HG03521 (cell line): ENCODE measurements around the gene STK35.

Experiments used
- ATAC-seq: cut with Tn5 transposase; IDR thresholded peaks from one replicate; pipeline ENCODE4 v1.9.1; 2021; ENCODE audit warnings: mild to moderate bottlenecking, moderate library complexity; ENCODE audit not compliant: unreplicated experiment

Gene STK35

DNA sequence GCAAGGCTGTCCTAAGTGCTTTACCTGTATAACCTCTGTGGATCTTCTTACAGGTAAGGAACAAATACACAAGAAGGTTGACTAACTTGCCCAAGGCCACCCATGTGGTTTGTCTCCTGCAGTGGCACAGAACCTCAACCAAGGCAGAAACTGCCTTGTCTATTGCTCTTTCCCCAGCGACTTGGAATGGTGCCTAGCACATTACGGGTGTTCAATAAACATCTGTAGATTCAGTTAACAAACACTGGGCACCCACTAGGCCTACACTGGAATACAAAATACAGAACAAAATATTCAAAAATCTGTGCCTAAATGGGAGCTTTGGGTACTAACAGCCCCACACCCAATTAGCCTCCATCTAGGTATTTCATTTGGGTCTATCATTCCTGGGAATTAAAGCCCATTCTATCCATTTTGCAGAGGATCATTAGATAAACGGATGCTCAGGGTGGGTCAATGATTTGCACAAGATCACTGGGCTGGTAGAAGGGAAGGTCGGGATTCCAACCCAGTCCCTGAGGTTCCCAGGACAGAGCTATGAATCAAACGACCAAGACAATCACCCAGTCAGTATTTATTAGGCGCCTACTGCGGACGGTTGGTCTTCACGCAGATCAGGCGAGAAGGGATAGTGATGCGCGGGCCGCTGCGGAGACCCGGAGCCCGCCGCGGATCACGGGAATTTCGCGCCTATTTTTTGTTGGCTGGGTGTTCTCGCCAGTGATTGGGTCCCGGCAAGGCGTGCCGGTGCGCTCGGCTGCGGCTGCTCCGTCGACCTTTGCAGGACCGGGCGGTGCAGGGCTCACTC lies at the start of gene STK35:
STK35 (plus strand) TSS at position 771 of the 808 bp plus-strand sequence. CDS start 55 bp downstream, outside the sequence.
- ATAC-seq = no peak

DNA sequence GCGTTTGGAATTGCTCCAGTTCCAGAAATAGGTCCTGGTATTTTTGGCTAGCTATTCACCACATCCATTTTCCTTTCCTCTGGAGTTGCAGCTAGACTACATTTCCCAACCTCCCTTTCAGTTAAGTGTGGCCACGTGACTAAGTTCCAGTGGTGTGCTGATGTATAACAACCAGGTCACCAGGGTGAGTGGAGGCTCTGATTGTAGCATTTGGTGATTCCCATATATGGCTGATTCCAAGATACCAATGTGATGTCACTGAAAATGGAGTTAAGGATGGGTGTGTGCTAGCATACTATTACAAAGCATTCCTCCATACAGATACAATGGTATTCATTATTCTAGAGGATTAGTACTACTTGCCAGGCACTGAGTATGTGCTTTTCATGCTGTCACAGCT lies 49.7 kb upstream of the STK35 start:
- no peak for ATAC-seq

DNA sequence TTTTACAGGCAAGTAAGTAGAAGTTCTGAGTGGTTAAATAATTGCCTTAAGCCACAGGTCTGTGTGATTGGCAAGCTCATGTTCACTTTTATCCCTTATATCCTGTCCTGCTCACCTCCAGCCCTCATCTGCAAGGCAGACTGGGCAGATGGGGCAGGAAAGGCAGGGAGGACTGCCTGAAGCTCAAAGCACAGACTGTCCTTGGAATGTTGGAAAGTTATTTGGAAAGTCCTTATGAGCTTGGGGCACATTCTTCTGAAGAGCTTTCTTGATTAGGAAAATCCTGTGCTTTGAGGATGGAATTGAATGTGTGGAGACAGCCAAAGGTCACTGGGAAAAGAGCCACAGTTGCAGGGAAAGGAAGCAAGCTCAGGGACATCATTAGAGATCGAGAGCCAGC lies 48.9 kb upstream of the STK35 start:
- no peak for ATAC-seq

DNA sequence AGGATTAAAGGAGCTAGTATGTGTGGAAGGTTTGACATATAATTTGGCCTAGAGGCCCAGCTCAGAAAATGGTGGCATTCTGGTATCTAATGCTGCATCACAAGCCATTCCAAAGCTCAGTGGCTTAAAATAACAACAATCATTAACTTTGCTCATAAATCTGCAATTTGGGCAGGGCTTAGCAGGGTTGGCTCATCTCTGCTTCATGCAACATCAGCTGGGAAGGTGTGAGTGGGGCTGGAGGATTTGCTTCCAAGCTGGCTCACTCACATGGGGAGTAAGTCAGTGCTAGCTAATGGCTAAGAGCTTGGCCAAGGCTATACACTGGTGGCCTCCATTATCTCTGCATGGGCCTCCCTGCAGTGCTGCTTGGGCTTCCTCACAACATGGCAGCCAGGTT lies 48.0 kb upstream of the STK35 start:
- no peak for ATAC-seq

DNA sequence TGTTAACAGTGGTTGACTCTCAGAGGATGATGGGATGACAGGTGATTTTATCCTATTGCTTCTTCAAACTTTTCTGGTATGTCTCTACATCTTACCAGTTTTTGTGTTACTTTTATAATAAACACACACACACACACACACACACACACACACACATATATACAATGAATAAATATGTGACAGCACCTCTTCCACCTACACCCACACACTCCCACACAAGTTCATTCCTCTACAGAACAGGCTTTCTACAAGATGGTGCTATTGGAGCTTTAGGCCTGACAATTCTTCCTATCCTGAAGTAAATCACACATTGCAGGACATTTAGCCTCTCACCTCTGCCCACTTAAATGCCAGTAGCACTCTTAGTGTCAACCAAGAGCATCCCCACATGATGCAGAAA lies 46.7 kb upstream of the STK35 start:
- no peak for ATAC-seq

DNA sequence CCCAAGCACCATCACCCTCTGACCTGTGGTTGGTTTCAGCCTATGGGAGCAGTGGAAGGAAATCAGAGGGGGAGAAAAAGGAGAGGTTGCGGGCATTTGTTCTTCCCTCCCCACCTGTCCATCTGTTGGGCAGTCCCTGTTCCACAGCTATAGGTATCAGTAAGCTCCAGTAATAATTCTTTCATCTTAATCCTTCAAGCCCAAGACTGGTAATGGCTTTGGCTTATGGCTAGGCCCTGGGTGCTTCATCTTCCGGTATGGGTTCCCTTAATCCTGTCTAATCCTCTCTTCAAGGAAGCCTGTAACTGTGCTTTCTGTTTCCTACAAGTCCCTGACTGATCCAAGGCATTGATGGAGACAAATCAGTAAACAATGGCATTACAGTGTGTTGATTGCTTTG lies 42.2 kb upstream of the STK35 start:
- ATAC-seq = no peak

DNA sequence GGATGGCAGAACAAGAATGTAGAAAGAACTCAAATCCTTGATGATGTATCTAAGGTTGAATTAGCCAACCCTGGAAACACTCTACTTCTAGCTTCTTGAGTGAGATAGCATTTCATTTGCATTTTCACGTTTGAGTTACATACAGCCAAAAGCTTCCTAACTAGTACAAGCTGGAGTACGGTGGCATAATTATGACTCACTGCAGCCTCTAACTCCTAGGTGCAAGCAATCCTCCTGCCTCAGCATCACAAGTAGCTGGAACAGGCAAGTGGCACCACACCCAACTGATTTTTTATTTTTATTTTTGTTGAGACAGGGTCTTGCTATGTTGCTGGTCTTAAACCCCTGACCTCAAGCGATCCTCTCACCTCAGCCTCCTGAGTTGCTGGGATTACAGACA lies 36.5 kb upstream of the STK35 start:
- no peak for ATAC-seq

DNA sequence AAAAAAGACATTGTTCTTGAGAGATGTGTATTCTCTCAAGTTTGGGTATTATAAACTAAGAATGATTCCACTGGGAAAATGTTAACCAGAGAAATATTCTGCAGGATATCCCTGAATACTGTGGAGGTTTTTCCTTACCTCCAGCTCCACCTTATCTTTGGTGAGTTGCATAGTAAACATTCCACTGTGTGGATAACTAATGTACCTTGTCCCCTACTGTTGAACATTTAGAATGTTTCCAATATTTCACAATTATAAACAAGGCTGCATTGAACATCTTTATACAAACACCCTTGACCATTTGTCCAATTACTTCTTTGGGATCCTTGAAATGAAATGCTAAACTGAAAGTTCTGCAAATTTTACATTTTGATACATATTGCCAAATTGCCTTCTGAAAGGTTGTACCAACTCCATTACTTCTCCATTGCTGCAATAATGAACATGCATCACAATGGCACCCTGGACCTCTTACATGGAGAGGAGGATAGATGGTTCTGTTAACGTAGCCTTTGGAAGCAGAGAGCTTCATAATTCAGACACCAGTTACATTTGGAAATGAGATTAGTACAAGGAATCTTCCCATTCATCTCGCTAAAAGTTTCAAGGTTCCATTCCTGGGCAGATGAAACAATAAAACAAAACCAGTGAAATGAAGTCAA lies 35.0 kb upstream of the STK35 start:
- ATAC-seq = no peak

DNA sequence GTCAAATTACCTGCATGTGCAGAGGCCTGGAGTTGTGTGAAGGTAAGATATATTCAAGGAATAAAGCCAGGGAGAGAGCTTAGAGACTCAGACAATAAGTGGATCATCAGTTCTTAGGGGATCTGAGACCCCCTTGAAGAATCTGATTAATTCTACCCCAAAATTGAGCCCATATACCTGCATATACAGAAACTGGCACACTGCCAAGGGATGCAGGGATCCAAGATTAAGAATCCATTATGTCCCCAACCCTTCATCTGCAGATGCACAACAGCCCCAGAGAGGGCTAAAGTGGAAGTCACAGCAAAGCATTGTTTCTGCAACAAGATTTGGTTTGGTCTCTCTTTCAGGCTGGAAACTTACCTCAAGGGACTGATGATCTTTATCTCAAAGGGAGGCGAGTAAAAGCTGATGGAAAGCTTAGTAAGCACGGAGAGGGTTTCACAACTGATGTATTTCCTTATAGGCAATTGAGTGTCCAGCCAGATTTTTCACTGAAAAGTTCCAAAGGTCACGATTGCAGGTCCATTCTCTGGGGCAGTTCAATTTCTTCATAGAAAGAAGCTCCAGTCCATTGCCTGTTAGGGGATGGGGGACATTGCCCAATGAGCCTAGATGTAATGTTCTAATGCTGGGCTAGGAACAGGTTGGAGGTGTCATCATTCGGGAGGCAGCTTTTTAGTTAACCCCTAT lies 20.9 kb upstream of the STK35 start:
- ATAC-seq = no peak

DNA sequence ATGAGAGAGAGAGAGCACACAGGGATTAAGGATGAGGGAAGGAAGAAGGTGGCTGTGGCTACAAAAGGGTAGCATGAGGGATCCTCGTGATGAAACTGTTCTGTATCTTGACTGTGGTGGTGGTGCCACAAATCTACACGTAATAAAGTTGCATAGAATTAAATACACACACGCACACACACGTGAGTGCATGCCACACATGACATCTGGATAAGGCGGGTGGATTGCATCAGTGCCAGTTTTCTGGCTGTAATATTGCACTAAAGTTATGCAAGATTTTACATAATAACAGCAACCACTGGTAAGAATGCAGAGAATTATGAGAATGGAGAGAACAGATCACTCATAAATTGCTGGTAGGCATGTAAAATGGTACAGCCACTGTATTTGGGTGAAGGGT lies 16.9 kb upstream of the STK35 start:
- ATAC-seq = no peak

DNA sequence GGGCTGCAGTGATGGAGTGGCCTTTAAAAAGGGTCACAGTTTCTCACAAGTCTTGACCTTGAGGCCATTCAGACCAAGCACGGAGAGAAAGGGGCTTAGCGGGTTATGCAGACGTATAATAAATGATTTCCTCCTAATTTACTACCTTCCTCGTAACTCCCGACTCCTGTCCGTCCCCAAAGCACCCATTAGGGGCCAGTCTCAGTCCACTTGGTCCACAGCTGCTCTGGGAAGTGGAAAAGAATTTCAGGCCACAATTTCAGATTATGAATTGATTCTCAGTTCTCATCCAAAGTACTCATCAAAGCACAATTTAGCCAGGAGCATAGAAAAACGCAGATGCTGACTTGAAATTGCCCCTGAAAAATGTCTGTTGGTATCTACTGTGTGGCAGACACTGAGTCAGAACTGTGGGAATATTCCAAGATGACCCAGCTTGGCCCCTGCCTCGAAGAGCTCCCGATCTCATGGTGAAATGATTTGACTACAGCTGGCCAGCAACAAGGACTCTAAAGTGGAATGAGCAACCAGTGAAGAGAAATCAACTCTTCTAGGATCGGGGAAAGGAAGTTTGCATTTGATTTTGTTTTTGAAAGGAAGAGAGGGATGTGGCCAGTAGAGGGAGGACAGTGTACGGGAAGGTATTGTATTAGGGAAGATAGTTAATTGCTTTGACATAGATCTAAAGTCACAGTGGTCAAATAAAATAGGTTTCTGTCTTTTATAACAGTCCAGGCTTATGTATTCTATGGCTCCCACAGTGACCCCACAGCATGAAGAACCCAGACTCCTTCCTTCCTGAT lies 15.2 kb upstream of the STK35 start:
- no peak for ATAC-seq

DNA sequence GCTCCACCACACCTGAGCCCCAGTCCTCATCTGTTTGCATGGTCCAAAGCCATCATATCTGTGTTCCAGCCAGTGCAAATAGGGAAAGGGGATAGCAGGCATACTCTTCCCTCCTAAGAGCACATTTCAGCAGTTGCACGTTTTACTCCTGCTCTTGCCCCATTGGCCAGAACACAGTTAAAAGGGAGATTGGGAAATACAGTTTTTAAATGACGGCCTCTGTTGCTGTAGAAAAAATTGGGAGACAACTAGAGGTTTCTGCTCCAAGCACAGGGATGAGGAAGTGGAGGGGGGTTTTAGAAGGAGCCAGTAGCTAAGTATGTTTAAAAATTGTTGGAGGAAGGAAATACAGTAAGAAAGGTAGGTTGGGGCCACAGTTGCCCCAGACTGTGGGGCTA lies 14.6 kb upstream of the STK35 start:
- no peak for ATAC-seq

DNA sequence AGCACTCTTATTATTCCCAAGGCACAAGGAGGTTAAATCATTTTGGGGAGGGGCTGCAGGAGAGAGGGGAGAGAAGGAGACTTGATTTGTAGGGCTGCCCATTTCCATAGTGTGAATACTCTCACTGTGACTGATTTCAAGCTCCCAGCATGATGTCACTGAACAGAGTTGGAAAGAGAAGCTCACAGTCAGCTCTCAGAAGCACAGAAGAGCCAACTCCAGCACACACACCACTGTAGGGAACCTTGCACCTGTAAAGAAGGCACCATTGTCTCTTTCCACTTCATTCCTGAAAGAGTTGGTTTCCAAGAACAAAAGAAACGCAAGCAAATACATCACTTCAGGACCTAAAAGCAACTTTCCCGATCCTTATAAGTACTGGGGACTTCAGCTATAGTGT lies 12.7 kb upstream of the STK35 start:
- ATAC-seq = no peak

DNA sequence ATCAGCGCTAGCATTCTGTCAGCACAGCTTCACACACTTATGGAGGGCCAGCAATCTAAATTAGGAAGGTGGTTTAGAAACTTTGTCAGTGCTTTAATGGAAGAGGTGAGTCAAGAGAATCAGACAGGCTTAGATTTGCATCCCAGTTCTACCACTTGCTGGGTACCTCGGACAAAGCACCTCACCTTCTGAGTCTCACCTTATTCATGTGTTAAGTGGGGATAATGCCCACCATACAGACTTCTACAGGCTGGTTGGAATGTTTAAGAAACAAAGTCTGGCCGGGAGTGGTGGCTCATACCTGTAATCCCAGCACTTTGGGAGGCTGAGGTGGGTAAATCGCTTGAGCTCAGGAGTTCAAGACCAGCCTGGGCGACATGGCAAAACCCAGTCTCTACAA lies 12.2 kb upstream of the STK35 start:
- no peak for ATAC-seq

DNA sequence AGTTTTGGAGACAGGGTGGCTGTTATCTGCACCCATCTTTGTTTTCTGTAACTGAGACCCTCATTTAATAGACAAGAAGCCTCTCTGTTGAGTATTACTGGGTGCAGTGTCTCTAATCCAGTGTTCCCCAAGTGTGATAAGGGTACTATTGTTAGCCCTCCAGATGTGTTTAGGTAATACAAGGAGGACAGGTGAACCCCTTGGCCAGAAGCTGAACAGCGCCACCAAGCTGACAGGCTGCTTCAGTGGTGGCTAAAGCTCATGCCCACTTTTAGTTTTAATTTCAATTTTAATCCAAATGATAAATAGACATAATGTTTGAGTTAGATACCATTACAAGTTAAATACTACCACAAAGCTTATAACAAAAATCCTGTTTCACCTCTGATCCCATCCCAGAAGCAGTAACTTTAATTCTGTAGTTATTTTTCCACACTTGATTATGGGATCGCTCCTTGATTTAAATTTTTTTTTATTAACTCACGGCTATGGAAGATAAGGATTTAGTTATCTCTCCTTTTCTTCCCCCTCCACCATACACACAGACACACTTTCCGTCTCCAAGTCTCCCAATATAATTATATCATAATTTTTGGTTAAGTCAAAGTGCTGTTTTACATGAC lies 8.4 kb upstream of the STK35 start:
- ATAC-seq = no peak

DNA sequence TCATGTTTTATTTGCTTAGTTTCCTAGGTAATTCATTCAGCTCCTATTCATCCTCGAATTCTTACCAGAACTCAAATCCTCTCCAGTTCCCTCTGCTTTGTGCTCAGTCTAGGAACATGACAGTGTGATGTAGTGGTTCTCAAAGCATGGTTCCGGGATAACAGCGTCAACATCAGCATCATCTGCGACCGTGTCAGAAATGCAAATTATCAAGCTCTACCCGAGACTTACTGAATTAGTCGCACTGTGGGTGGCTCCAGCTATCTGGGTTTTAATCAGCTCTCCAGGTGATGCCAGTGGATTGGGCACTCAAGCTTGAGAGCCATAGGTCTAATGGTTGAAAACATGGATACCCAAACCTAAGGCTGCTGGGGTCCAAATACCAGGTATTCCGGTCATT lies 7.7 kb upstream of the STK35 start:
- ATAC-seq = no peak

DNA sequence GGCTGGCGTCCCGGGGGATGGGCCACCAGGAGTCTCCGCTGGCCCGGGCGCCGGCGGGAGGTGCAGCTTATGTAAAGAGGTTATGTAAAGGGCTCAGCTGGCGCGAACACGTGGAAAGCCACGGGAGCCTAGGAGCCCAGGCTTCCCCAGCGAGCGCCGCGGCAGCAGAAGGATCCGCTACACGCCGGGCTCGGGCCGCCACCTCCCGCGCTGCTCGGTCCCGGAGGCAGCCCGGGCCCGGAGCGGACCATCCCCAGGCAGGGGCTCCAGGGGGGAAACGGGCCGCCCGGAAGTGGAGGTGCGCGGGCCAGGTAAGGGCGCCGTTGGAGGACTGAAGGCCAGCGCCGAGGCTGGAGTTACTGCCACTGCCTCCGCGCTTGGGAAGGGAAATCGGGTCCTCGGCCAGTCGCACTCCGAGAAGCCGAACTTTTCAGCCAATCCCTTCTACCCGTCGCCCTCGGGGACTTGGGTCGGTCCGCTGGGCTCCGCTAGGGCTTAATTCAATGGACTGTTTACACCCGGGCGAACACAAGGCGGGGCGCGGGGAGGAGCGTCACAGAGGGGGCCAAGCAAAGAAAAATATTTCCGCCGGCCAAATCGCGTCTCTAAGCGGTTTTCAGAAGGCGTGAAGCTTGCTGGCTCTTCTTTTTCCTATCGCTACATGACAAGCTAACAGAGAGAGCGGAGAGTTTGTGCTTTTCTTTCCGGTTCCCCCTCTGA lies 398 bp downstream of the STK35 start:
- peak; percentile 63 for ATAC-seq

DNA sequence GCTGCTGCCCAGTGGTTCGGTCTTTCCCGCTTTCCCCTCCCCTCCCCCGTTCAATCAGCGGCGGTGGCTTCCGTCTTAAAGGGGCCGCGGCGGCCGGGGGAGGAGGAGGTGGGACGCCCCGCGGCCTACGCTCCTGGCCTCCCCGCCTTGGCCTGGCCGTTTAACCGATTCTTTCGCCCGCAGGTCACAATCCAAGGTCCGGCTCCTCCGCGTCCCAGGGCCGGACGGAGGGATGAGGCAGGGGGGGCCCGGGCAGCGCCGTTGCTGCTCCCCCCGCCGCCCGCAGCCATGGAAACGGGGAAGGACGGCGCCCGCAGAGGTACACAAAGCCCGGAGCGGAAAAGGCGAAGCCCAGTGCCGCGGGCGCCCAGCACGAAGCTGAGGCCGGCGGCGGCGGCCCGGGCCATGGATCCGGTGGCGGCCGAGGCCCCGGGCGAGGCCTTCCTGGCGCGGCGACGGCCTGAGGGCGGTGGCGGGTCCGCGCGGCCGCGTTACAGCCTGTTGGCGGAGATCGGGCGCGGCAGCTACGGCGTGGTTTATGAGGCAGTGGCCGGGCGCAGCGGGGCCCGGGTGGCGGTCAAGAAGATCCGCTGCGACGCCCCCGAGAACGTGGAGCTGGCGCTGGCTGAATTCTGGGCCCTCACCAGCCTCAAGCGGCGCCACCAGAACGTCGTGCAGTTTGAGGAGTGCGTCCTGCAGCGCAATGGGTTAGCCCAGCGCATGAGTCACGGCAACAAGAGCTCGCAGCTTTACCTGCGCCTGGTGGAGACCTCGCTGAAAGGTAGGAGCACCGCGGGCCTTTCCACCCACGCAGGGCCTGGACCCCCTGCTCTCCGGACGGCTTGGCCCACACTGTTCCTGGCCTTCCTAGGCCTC lies 1.2 kb downstream of the STK35 start:
- ATAC-seq = peak; percentile 52
